SH-SY5Y (cell line): ENCODE results near the gene EHBP1.

Source experiments
- GATA2 ChIP-seq: IDR thresholded peaks from 2 replicates; pipeline ENCODE4 v1.6.1; 2011; ENCODE audit warnings: mild to moderate bottlenecking, low read depth, low read length
- GATA3 ChIP-seq: IDR thresholded peaks from 2 replicates; pipeline ENCODE4 v1.6.1; 2011; ENCODE audit warnings: low read depth, mild to moderate bottlenecking, low read length, moderate library complexity

The EHBP1 gene

DNA sequence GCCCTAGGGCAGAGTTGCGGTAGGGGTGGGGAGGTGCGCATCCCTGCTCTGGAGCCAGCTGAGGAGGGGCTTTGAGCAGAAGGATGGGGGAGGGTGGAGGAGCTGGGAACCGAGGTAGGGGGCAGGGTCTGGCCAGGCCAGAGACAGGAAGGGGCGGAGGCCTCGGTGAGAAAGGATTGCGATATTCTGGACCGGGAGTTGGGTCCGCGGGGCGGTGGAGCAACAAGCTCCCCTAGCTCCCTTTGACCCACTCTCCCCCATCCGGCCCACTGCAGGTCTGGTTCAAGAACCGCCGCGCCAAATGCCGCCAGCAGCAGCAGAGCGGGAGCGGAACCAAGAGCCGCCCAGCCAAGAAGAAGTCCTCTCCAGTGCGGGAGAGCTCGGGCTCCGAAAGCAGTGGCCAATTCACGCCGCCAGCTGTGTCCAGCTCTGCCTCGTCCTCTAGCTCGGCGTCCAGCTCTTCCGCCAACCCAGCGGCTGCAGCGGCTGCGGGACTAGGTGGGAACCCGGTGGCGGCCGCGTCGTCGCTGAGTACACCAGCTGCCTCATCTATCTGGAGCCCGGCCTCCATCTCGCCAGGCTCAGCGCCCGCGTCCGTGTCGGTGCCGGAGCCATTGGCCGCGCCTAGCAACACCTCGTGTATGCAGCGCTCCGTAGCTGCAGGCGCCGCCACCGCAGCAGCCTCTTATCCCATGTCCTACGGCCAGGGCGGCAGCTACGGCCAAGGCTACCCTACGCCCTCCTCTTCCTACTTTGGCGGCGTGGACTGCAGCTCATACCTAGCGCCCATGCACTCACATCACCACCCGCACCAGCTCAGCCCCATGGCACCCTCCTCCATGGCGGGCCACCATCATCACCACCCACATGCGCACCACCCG lies 350.0 kb downstream of the EHBP1 start:
- TF ChIP-seq GATA3 (no peak), GATA2 (no peak)

DNA sequence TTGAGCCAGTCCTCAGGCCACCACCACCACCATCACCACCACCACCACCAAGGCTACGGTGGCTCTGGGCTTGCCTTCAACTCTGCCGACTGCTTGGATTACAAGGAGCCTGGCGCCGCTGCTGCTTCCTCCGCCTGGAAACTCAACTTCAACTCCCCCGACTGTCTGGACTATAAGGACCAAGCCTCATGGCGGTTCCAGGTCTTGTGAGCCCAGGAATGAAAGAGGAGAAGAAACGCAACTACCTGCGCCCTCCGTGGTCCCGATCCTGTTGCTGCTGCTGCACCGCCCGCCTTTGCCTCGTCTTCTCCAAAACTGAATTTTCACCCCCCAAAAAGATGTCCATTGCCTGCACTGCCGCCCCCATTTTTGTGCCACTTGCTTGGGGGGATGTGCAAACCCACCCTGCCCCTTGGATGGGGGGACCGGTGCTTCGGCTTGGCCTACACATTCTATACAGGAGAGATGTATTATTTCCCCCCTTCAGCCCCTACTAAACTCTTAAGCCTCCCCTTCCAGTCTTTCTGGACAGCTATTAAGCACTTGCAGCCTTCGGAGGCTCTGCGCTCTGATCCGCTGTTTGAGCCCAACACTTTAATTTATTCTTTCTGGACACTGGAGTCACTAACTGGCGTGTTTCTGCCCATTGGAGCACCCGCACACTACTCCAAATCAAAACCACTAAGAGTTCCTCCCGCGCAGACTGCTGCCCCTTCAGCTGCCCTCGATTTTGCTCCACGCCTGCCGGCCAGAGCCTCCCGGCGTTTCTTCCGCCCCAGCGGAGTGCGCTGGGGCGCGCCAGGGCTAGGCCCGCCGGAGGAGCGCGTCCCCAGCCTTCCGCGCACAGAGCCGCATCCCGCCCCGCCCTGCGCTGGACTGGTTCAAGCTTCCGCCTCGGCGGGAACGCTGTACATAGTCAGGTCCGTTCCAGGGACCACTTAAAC lies 350.9 kb downstream of the EHBP1 start:
- TF ChIP-seq GATA3 (no peak), GATA2 (no peak)

DNA sequence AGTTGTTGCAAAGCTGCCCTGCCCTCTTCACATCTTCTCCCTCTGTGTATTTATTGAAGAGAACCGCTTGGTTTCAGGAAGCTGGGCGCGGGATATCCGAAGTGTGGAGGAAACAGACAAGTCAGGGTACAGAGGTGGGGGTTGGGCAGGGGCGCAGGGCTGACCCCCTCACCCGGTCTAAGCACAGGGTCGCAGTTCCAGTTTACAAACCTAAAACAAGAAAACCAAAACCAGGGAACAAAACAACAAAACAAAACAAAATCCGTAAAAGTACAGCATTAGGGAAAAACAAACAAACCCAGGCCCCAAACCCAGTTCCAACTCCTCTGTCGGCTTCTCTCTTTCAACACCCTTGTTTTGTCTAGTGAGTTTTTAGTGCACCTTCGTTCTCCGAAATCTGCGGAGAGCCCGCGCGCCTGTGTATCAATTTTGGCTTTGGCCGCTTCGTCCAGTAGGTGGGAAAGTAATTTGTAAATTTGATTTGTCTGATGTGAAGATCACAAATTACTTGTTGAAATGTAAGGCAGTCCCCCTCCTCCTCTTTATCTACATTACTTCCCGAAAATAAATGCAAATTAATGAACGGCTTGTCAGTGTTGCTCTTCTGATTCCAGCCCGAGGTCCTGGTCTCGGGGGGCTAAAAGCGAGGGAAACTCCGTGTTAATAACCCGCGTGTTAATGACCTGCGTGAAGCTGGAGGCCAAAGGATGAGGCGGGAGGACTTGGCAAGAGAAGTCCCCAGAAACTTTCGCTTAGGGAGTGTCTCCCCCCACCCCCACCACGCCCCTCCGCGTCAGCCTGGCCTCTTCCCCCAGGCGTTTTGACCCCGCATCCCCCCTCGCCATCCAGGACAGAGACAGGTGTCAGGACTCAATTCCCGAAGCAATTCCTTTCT lies 352.0 kb downstream of the EHBP1 start:
- TF ChIP-seq GATA3 (no peak), GATA2 (no peak)

DNA sequence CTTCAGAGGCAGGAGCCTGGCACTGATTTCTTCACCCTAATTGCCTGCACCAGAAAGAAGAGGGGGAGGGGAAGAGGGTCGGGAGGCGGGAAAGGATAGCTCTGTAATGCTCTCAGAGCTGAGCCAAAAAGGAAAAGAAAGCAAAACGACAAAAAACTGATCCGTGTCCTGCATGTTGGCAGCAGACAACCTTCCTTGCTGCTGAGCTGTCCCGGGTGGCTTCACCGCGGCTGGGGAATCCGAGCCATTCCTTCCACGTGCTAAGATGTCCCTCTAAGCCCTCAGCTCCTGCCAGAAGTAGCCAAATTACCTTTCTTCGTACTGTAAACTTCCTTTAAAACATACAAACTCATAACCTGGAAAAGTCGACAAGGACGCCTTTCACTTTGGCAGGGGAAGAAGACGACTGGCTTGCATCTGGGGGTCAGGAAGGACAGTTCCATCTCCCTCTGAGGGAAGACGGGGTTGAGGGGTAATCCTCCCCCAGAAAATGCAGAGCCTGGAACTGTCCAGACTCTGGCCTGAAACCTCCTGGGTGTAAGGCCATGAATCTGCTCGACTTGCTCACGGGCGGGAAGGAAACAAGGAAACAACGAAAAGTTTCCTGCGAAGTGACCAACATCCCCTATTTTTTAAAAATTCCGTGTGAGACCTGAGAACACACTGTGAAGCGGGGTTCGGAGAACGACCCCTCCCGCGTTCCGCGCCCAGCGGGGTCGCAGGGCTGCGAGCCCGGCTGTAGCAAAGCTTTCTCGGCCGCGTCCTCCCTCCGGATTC lies 352.8 kb downstream of the EHBP1 start:
- TF ChIP-seq GATA3 = no peak
- no peak for TF ChIP-seq GATA2

DNA sequence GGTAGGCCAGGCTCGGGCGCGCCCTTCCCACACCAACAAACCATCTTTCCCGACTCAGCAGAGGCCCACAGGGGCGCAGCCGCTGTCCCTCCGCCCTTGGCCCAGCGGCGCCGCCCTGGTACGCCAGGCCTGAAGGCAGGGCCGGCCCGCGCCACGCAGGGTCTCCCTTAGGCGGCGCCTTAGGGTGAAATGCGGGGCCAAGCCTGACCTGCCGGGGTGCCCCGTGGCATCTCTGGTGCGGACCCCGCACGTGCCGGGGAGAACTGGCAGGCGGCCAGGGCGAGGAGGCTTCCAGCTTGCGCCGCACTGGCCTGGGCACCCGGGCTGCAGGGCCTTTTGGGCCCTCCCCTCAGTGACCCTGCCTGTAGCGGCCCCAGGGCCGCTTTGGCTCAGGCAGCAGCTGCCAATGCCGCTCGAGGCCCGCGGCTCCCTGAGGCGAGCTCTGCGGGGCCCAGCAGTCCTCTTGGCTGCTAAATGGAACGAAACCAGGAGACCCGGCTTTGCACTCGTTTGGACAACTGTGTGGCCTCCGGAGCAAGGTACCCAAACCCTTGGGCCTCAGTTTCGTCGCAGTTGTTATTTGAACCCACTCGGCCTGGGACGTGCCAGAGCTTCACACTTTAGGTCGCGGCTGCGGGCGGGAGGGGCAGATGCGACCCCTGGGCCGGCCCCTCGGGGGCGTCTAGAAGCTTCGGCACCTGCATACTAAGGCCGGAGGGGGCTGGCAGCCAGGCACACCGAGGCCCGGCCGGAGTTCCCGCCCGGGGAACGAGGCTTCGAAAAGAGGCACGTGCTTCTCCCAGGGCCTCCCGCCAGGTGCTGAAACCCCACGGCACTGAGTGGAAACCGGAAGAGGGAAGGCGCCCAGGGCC lies 353.6 kb downstream of the EHBP1 start:
- TF ChIP-seq GATA3 (no peak), GATA2 (no peak)

DNA sequence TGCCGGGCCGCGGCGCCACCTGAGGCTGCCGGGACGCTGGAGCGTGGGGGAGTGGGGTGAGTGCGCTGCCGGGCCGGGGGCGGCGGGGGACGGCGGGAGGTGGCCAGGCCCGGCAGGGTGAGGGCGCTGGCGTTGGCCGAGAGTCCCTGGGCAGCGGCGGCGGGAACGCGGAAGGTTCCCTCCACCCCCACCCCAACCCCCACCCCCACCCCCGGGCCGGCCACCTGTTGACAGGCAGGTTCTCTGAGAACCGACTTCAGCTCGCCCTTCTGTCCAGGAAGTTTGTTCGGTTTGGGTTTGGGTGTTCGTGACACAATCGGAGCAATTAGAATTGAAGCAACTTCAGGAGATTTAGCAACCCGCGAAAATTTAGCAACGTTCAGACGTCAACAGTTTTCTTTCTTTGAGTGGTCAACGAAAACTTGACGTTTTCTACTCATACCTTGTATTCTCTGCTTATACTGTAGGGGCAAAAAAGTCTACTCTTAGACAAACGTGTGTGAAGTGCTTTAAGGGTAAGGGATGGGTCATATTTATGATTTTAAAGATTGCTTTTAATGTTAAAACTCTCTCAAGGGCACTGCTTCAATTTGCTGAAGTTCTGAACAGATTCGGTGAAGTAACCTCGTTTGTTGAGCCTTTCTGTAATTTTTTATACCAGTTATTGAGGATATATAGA lies 354.4 kb downstream of the EHBP1 start:
- TF ChIP-seq GATA3 (no peak), GATA2 (no peak)

DNA sequence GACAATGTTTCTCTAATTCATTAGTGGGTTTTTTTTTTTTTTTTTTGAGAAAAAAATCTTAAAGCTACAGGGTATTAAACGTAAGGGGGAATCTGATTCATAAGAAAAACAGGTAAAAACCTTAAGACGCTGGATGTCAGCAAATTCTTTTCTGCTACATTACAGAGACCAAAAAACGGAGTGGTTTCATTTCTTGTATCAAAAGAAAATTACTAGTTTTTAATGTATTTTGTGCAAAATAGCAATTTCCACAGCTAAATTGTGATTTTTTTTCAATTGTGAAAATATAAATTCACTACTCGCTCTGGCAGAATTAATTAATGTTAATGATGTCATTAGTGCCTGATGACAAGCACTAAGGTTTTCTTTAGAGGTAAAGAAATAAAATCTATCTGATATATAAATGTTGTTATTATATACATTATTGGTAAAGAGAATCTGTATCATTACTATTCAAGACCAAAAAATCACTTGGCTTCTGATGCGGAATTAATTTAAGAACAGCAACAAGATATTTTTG lies 355.0 kb downstream of the EHBP1 start:
- no peak for TF ChIP-seq GATA3
- TF ChIP-seq GATA2 = no peak

DNA sequence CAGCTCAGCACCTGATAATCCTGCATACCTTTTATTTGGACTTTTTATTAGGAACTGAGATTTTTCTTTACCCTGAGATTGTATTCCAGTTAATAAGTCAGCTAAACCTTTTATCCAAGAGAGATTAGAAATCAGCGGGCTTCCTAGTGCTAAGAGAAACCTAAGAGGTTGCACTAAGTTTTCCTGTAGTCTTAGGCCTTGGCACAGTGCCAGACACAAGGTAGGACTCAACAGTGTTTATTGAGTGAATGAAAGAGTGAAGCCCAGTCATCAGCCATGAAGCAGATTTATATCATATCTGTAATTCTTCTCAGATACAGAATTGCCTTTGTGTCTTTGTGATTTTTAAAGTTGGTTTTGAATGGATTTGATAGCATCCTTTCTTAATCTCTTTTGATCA lies 358.7 kb downstream of the EHBP1 start:
- no peak for TF ChIP-seq GATA2
- TF ChIP-seq GATA3 = no peak

DNA sequence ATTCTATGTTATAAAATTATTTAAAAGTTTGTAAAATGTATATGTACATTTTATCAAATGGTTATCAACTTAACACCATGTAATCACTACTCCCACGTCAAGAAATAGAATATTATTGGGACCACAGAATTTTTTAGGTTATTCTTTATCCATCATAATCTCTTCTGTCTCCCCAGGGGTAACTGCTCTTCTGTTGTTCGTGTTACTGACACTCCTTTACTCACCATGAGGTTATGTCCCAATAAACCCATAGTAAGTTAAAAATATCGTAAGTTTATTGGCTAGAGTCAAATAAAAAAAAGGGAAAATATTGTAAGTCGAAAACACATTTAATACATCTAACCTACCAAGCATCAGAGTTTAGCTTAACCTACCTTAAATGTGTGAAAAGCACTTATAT lies 359.1 kb downstream of the EHBP1 start:
- TF ChIP-seq GATA3 (no peak), GATA2 (no peak)

DNA sequence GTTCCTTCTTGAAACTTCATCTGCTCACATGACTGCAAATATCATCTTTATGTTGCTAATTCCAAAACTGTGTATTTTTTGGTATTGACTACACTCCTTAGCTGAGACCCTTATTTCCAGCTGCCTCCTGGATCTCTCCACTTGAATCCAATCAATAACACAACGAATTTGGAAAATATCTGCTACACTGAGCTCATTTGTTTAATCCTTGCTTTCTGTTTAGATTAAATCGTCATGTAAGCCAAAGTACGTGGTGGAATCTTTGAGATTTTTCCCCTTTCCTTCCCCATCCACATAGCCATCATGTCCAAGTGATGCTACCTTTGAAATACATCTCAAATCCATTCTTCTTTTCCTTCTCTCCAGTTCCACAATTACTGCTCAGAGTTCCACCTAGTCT lies 360.8 kb downstream of the EHBP1 start:
- TF ChIP-seq GATA2 (no peak), GATA3 (no peak)

DNA sequence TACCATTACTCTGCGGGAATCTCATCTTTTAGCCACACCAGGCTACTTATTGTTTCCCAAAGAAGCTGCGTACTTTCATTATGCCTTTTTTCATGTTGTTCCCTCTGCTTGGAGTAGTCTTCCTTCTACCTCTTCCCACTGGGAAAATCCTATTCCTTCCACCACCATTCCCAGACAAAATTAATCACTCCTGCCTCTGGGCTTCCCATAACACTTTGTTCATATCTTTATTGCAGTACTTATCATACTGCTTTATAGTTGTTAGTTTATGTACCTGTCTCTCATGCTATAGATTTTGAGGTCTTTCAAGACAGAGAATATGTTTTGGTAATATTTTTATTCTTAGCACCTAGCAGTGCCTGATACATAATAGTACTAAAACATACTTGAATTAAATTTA lies 361.3 kb downstream of the EHBP1 start:
- no peak for TF ChIP-seq GATA3
- TF ChIP-seq GATA2 = no peak

DNA sequence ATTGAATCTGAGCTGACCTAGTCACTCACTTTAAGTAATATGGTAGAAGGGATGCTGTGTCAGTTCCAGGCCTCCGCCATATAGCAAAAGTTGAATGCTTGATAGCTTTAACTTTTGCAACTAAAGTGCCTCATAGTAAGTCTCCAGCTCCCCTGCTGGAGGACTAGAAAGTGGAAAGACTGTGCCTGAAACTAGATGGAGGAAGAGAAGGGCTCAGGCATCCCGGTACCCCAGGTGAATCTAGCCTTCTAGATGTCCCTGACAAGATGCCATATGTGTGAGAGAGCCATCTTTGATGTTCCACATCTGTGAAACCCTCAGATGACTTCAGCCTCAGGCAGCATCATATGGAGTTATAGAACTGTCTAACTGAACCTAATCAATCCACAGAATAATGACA lies 366.2 kb downstream of the EHBP1 start:
- TF ChIP-seq GATA2 (no peak), GATA3 (no peak)
